NCI-H2196 (cell line): ENCODE results near the gene LRRC74B.
"Not testable (repeated sequence)": the region's sequence is repeated elsewhere in the genome, so short reads cannot be mapped to it uniquely, and the experiment has no call there.

Source experiments
- DNase-seq: peaks from one replicate; lab custom pipeline; 2025; ENCODE audit not compliant: unreplicated experiment; lab: John Stamatoyannopoulos, UW

LRRC74B gene

DNA sequence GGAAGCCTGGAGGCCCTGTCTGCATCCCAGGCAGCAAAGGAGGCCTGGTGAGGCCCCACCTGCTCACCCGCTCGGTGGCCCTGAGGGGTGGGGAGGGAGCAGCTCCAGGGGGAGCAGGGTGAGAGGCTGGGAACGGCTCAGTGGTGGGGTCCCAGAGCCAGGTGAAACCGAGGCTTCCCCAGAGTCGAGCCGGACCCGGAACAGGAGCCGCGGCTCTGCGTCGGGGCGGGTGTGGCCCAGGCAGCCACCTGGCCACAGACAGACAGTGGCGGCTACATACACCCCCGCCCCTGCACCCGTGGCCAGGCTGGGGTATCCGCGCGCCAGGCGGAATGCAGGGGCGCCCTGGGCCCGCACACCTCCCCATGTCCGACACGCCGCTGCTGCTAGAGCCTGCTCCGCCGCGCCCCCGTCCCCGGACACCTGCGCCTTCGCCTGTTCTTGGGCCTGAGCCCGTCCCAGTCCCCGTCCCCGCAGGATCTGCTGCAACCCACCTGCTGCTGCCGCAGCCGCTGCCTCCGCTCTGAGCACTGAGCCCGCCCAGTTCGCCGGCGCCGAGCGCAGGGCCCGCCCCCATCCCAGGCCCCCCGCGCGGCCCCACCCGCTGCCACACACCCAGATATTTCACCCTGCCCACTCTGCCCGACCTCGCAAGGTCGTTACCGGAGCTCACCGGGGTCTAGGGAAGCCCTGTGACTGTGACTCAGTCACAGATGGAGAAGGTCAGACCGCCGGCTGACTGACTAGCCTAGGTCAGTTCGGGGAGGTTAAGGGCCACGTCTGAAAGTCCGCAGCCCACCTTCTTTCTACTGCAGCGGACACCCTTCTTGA is 13.5 kb upstream of the LRRC74B start, which contains the start of gene SLC7A4:
Gene SLC7A4, minus strand, starts transcription at position 525 of the 831 bp plus-strand sequence. CDS start 749 bp downstream, outside the sequence.
- no peak for DNase-seq

DNA sequence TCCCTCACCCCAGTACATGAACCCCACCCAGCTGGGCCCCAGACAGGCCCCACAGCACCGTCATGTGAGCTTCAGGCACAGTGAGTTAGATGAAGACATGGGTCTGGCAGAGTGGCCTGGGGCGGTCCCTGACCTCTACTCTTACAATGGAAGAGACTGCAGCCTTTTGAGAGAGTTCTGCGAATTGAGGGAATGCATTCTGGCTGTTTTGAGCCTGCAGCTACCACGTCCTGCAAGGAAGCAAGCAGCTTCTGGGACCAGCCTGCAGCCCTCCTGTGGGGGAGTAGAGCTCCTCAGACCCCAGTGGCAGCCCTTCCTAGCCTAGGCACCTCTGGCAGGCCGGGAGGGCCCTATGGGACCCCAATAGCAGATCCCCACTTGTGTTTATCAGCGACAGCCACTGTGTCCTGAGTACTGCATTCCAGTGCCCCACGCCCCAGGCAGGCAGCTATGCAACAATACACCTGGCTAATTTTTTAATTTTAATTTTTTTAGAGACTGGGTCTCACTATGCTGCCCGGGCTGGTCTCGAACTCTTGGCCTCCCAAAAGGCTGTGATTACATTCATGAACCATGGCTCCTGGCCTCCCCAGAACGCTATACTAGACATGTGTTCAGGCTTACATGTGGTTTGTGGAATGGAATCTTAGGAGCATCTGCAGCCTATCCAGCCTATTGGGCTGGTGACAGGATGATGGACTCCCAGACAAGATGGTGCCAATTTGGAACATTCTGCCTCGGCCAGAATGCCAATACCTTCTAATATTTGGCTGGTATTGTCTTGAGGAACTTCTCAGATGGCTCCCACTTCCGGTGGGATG is 12.7 kb upstream of the LRRC74B start:
- no peak for DNase-seq

DNA sequence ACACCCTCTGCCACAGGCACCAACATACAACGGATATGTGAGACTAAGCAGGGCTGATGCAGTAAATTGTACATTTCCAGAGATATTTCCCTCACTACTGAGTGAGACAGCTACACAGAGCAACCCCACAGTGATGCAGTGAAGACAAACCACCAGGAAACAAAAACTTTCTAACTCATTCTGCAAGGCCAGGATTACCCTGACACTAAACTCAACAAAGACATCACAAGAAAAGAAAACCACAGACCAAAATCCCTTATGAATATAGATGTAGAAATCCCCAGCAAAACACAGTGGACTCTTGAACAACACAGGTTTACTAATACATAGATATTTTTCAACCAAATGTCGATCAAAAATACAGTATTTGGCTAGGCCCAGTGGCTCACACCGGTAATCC is 11.9 kb upstream of the LRRC74B start:
- DNase-seq: no peak

DNA sequence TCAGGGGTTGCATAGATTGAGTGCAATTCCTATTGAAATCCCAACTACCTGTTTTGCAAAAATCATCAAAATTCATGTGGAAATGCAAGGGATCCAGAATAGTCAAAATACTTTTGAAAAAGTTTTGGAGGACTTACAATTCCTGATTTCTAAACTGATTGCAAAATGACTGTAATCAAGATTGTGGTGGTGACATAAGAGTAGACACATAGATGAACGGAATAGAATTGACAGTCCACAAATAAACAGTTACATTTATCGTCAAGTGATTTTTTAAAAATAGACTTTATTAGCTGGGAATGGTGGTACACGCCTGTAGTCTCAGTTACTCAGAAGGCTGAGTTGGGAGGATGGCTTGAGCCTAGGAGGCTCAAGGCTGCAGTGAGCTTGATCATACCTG is 10.8 kb upstream of the LRRC74B start:
- no peak for DNase-seq

DNA sequence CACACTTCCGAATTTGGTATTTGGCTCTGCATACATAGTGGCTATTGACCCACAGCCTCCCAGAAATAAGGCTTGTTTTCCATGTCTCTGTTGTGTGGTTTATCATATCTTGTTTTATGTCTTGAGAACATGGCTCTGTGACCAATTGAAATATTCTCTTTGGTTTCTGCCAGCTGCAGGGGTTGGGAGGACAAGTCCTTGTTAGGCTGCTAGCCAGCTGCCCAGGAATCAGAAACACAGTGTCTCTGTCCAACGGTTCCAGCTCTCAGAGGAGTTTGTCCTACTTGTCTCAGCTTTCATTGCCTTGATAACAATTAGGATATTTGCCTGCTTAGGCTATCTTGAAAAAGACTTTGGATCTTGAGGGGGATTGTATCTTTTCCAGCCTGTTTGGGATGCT is 7.3 kb upstream of the LRRC74B start:
- DNase-seq: no peak

DNA sequence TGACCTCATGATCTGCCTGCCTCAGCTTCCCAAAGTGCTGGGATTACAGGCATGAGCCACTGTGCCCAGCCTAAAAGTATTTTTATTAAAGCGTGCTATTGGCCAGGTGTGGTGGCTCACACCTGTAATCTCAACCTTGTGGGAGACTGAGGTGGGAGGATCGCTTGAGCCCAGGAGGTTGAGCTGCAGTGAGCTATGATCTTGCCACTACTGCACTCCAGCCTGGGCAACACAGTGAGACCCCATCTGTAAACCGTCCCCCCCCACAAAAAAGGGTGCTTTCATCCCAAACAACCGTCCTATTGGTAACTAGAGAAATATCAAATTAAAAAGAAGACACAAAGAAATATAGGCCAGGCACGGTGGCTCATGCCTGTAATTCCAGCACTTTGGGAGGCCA is 6.6 kb upstream of the LRRC74B start:
- DNase-seq: not testable (repeated sequence)

DNA sequence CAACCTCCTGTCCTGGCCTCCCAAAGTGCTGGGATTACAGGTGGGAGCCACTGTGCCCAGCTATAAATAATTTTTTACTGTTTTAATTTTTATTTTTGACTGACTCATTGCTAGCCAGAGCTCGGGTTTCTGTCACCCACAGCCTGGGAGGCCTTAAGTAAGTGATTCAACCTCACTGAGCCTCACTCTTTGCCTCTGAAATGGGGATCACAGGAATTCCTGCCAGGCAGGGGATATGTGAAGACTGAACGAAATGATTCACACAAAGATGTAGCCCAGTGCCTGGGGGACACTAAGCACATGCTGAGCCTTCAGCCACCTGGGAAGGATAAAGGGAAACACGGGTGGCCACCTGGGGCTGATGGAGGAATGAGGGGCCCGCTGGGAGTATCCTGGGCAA is 3.8 kb upstream of the LRRC74B start:
- DNase-seq: no peak

DNA sequence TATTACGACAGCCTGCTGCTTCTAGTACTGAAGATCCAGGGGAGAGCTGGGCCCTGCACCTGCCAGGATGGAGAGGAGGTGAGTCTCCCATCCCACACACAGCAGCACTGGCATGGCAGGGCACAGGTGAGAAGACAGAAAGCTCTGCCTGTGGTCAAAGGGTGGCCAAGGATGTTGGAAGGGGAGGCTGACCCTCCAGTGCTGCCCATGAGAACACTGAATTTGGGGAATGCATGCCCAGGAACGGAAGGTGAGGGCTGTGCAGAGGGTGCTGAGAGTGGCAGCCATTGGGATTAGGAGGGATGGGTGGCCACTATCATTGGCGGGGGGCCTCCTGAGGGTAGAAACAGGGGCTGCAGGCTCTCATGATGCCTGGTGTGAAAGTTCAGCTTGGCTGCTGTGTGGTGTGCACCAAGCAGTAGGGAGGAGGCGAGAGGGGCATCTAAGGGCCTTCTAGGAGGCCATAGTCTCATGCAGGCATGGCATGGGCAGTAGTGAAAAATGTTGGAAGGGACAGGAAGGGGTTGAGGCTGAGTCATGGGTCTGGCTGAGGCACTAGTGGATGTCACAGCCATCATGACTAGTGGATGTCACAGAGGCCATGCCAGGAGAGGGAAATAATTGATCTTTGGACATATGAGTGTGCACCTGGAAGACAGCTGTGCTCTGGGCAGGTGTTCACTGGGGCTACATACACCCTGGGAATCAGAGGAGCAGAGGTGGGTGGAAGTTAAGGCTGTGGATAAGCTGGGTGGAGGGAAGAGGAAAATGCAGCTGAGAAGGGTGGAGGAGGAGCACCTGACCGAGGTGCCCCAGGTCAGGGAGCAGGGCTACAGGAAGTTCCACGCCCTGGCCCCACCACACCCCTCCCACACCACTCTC is 2.5 kb upstream of the LRRC74B start:
- no peak for DNase-seq

DNA sequence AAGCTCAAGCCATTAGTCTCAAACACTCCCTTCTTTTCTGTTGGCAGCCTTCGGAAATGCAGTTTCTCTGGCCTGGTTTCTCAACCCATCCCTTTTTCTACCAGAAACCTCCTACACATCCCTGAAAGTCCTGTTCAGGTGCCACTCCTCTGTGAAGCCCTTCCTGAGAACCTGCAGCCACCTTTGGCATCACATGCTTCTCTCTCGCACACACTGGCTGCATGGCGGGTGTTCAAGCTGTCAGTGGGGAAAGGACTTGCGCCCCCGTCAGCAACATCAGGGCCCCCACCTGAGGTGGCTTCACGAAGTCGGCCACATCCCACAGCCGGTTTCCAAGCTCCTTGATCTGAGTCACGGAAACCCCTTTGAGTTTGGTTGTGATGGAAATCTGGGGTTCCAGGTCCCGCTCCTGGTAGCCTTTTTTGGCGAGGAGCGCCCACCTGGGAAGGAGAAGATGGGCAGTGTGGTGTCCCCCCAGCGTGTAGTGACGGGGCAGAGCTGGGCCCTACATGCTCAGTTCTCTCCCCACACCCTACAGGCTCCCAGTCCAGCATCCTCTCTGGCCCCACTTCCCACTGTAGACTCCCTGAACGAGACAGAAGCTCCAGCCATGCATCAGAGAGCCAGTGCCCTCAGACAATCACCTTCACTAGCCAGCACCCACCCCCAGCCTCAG is 1.7 kb upstream of the LRRC74B start:
- no peak for DNase-seq

DNA sequence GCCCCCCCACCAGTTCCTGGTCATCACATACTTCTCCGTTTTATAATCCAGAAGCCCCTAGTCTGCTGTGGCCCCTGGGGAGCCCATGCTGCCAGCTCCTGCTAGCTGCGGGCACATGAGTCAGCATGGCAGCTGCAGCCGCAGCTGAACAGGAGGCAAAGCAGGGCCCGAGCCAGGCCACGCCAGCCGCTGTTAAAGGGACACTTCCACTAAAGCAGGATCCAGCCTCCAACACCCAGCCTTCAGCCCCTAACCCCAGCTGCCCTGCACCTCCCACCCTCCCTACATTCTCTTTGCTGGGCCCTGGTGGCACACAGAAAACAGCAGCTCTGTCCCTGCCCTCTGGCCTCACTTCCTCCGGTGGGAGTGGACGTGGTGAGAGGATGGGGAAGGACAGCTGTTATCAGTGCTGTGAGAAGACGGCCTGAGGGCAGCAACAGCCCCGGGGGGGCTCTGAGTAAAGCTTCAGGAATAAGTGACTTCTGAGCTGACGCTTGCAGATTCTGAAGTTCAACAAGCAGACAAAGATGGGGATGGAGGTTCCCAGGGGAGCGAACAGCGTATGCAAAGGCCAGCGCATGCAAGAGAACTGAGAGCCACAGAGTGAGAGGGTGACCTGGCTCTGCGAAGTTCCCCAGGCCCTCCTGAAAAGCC is 688 bp upstream of the LRRC74B start:
- DNase-seq: peak; percentile 32

DNA sequence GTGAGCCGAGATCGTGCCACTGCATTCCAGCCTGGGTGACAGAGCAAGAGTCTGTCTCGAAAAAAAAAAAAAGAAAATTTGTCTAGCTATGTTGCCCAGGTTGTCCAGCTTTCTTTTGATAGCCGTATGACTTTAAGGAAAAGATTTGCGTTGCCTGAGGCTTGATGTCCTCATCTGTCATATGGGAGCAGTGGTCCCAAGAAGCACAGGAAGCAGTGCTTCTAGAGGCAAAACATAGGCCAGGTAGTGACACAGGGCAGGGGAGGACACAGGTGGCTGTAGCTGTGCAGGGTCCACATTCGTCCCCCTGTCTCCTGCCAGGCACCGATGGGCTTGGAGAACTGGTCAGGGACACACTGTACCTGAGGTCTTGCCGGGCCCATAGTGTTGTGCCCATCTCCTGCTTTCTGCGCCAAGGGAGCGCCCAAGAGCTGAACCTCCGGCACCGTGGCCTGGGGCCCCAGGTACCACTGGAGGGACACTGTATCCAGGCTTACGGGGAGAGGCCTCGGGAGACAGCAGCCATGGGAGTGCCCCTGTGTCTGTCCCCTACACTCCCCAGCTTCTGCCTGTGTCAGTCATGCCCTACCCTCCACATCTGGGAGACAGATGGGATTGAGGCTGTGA is 1.4 kb downstream of the LRRC74B start:
- DNase-seq: no peak

DNA sequence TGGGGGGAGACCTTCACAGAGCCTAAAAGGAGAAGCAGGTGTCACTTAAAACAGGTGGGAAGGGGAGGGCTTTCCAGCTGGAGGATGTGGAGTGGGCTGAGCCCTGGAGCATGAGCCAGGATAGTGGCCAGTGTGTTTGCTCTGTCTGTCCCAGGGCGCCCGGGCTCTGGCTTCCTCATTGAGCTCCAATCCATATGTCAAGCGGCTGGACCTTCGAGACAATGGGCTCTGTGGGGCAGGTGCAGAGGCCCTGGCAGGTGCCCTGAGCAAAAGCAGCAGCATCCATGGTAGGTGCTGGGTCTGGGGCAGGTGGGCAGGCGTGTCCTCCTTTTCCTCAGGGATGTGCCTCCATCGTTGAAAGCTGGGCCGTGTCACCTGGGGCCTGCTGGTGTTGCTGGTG is 2.0 kb downstream of the LRRC74B start:
- peak; percentile 32 for DNase-seq

DNA sequence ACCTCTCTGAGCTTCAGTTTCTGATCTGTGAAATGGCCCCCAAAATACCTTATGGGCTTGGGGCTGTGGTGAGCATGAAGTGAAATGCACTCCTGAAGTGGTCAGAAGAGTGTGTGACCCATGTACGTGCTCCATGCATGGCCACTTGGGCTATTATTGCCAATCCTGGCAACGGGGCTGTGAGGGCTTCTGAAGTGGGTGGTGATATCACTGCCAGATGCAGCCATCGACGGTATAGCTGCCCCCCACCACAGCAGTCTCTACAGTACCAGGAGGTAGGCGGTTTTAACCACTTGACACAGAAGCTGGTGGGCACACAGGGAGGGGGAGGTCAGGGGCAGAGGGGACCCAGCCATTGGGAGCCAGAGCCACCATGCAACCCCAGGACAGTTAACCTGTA is 2.7 kb downstream of the LRRC74B start:
- DNase-seq: not testable (repeated sequence)

DNA sequence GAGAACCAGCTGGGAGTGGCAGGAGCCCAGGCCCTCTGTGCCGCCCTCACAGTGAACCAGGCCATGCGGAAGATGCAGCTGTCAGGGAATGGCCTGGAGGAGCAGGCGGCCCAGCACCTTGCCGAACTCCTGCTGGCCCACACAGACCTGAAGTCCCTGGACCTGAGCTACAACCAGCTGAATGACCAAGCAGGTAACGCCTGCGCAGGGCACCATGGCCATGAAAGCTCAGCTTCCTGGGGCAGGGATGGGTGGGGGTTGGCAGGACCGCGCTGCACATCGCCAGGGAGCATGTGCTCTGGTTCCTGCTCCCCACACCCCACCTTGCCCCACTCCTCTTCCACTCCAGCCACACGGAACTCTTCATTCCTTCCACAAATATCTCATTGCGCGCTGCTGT is 3.2 kb downstream of the LRRC74B start:
- not testable (repeated sequence) for DNase-seq

DNA sequence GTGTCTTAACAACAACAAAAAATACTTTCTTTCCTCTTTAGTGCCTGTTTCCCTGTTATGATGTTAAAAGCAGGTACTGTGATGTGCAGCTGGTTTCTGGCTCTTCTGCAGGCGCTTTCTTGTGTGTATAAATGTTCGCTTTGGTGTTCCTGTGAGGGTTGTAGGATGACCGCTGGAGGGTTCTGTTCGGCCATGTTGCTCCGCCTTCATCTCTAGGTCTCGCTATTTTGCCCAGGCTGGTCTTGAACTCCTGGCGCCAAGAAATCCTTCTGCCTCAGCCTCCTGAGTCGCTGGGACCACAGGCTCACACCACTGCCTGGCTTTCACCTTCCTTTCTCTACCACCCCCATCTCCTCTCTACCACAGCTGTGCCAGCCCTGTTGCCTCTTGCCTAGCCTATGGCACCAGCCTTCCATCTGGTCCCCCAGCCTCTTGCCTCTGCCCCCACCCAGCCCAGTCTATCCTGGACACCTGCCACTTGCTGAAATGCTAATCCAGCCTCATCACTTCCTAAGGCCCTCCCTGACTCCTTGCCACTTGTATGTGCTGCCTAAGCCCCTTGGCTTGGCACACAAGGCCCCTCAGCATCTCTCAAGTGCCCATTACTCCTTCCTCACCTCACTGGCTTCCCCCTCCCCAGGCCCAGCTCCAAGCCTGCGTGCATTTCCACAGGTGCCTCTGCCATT is 5.5 kb downstream of the LRRC74B start:
- DNase-seq: no peak

DNA sequence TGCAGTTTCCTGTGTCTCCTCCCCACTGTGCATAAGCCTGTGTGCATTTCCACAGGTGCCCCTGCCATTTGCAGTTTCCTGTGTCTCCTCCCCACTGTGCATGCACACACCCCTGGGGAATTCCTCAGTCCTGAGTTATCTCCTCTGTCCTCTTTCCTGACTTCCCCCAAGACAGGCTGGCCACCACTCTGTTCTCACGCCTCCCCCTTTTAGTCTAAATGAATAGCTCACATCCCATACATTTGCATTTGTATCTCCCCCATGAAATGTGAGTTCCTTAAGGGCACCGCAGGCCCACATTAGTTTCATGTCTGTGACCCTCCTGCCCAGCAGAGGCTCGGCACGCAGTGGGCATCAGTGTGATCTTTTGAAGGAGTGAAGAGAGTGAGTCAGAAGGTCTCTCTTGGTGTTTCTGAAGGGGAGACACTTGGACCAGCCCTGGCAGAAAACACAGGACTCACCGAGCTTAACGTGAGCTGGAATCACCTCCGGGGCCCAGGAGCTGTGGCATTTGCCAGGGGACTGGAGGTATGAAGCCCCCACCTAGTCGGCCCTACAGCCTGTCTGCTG is 6.2 kb downstream of the LRRC74B start:
- DNase-seq: no peak

DNA sequence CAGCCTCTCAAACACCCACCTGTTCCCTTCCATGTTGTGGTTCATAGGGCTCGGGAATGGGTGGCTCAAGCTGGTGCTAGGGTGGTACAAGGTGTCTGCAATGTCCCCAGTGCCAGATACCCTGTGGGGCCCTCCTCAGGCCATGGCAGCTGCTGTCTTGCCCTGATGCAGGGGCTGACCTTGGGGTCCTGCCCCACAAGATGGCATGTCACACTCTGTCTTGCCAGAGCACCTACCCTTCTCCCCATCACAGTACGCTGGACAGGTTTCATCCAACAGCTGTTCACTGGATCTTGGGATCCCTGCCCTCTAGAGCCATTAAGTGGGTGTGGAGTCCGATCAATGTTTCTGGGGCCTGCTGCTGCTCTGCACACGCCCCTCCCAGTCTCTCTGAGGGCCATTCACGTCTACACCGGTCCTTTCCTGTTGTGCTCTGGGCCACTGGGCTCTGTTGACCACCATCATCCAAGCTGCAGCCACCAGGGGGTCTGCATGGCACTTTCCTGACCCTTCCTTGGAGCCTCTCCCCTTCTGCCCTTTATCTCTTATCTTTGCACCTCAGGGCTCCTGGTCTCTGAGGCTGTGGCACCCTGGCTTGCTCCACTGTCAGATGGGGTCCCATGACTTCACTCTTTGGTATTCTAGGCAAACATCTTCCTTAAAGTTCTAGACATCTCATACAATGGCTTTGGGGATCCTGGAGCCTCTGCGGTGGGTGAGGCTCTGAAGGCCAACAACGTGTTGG is 7.1 kb downstream of the LRRC74B start:
- DNase-seq: no peak
